Body of pancreas (tissue), 4 donors: Measurements from ENCODE around the gene CIRBP. TPM values are rescaled to one million over a fixed set of nuclear protein-coding genes. Genes with fewer than 3 reads are reported as not detected.

Experiments used
- ATAC-seq: fragments of 150-250 bp; one replicate; pipeline ENCODE4 v1.9.1; 2016
- DNase-seq, 4 donors: peaks; one replicate each; pipeline ENCODE4 v3.0.0-alpha.2; 2019
- H3K27ac ChIP-seq, 4 donors: fragments of 200-600 bp; sonication (generic); 1 replicate in 3 of 4; 2 replicates in 1 of 4; pipeline versions ENCODE4 v1.5.1 to v1.6.1; 2016 to 2019; ENCODE audit warnings: mild to moderate bottlenecking in 1 of 4, mixed read lengths in 1 of 4, moderate library complexity in 1 of 4
- H3K27me3 ChIP-seq, 2 donors: fragments of 200-600 bp; sonication (generic); one replicate each; pipeline ENCODE4 v1.6.0; 2016; ENCODE audit warnings: mild to moderate bottlenecking in 1 of 2
- H3K36me3 ChIP-seq, 2 donors: fragments of 200-600 bp; sonication (generic); replicated peaks in 1 of 2; 2 replicates each; pipeline ENCODE4 v1.5.1; 2016; ENCODE audit warnings: low read depth in 2 of 2; ENCODE audit not compliant: insufficient read depth in 1 of 2
- H3K4me1 ChIP-seq: fragments of 200-600 bp; sonication (generic); one replicate; pipeline ENCODE4 v1.6.0; 2016
- H3K4me3 ChIP-seq, 2 donors: fragments of 200-600 bp; sonication (generic); 1 replicate in 1 of 2; 2 replicates in 1 of 2; pipeline ENCODE4 v1.5.1; 2016 to 2019
- H3K9me3 ChIP-seq, 3 donors: fragments of 200-600 bp; sonication (generic); 1 replicate in 2 of 3; 2 replicates in 1 of 3; pipeline ENCODE4 v1.5.1; 2016
- POLR2A ChIP-seq, 3 donors: fragments of 450-650 bp; IDR thresholded peaks; one replicate each; pipeline ENCODE4 v1.6.1; 2016; ENCODE audit warnings: antibody characterized with exemption in 3 of 3, mild to moderate bottlenecking in 2 of 3
- WGBS, 2 donors: methylation state at CpG; one replicate each; pipeline ENCODE4 v1.1.5; 2017; 5-methylcytosine and 5-hydroxymethylcytosine counted together
- intact Hi-C: fragments of 100-400 bp; cut with DNase I; formaldehyde crosslinking; loops from one replicate; pipeline ENCODE4 v1.15.1; 2023
- total RNA-seq, 2 donors: library from RNA; depleted of rRNA; stranded (reverse); fragments of >200 nt; gene quantifications; one replicate each; pipeline ENCODE4 v1.1.0, GENCODE V29; 2016
- TF ChIP-seq, protein P1 (sequence below), 7 experiments: fragments of 450-650 bp in 4 of 7; fragments of 200-600 bp in 3 of 7; sonication (generic) in 3 of 7; IDR thresholded peaks; one replicate each; pipeline ENCODE4 v1.5.1; 2016 to 2019; ENCODE audit warnings: antibody characterized with exemption in 7 of 7

The CIRBP gene
- total RNA-seq, 2 donors from 2014 or later = 582 to 630 TPM

- intact Hi-C loops = no loop called here
- TF ChIP-seq, protein P1, sequence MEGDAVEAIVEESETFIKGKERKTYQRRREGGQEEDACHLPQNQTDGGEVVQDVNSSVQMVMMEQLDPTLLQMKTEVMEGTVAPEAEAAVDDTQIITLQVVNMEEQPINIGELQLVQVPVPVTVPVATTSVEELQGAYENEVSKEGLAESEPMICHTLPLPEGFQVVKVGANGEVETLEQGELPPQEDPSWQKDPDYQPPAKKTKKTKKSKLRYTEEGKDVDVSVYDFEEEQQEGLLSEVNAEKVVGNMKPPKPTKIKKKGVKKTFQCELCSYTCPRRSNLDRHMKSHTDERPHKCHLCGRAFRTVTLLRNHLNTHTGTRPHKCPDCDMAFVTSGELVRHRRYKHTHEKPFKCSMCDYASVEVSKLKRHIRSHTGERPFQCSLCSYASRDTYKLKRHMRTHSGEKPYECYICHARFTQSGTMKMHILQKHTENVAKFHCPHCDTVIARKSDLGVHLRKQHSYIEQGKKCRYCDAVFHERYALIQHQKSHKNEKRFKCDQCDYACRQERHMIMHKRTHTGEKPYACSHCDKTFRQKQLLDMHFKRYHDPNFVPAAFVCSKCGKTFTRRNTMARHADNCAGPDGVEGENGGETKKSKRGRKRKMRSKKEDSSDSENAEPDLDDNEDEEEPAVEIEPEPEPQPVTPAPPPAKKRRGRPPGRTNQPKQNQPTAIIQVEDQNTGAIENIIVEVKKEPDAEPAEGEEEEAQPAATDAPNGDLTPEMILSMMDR (IDR thresholded peaks at IDR 0.05) = no peak
- TF ChIP-seq POLR2A (IDR thresholded peaks at IDR 0.05) = no peak
- ATAC-seq (no peak), DNase-seq (no peak)
- WGBS, 2 donors = 82% methylated on average over 16 to 17 of the region's 17 CpGs
- Histone ChIP-seq H3K9me3 (no peaks in the 10 kb centered on the region), H3K4me3 (no peak overlapping the region), H3K27me3 (peaks cover 0 to 50% of the 10 kb centered on the region in 2 donors), H3K27ac (no peak overlapping the region), H3K36me3 (no peaks in the 10 kb centered on the region), H3K4me1 (peaks cover 24% of the 10 kb centered on the region)
Measured at GRCh38 chr19:1292419-1293151, 23.5 kb downstream of the CIRBP start.

DNA sequence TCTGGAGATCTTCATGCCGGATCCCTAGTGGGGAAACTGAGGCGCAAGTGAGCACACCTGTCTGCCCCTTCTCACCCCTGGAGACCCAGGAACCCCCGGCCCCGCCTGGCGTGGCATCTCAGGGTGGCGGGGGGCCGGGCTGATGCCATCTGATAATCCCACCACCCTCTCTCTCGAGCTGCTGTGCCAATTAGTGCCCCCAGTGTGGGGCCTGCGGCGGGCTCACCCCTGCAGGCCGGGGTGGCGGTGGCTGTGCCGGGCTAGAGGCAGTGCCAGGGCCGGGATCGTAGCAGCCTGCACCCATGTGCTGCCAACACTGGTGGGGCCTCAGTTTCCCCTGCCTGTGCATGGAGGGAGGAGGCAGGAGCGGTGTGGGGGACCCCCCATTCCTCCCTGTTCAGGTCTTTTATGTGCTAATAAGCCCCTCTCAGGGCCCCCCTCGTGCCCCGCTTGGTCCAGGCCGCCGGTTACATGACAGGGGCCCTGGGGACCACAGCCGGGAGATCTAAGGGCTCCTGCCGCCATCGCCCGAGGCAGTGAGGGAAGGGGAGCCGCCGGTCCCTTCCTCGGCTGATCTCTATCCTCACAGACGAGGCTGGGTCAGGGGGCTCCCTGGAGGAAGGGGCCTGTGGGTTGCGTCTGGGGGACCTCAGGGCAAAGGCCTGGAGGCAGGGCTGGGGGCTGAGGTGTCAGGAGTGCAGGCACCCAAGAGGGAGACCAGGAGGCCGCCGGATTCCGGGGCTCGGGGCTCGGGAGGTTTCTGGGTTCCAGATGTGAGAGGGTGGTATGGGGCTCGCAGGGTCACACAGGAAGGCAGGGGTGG is 24.9 kb downstream of the CIRBP start:
- Histone ChIP-seq H3K4me3 (no peak overlapping the region), H3K36me3 (no peaks in the 10 kb centered on the region), H3K27me3 (peaks cover 0 to 44% of the 10 kb centered on the region in 2 donors), H3K9me3 (no peaks in the 10 kb centered on the region), H3K4me1 (peaks cover 14% of the 10 kb centered on the region), H3K27ac (no peak overlapping the region)
- DNase-seq = no peak
- intact Hi-C loops = no loop called here
- ATAC-seq = no peak
- 54 to 79% methylated on average over 13 to 32 of the region's 35 CpGs for WGBS, 2 donors
- TF ChIP-seq, protein P1 (IDR thresholded peaks at IDR 0.05) = no peak
- no peak for TF ChIP-seq POLR2A (IDR thresholded peaks at IDR 0.05)

- intact Hi-C loops = no loop called here
- WGBS, 2 donors = 62 to 69% methylated on average over 7 to 14 of the region's 14 CpGs
- no peak for ATAC-seq
- DNase-seq = no peak
- TF ChIP-seq, protein P1 (IDR thresholded peaks at IDR 0.05) = no peak
- Histone ChIP-seq H3K9me3 (no peaks in the 10 kb centered on the region), H3K4me1 (peaks cover 12% of the 10 kb centered on the region), H3K27me3 (peaks cover 0 to 44% of the 10 kb centered on the region in 2 donors), H3K4me3 (no peak overlapping the region), H3K27ac (no peak overlapping the region), H3K36me3 (no peaks in the 10 kb centered on the region)
Measured at GRCh38 chr19:1294688-1295087, 25.6 kb downstream of the CIRBP start.

DNA sequence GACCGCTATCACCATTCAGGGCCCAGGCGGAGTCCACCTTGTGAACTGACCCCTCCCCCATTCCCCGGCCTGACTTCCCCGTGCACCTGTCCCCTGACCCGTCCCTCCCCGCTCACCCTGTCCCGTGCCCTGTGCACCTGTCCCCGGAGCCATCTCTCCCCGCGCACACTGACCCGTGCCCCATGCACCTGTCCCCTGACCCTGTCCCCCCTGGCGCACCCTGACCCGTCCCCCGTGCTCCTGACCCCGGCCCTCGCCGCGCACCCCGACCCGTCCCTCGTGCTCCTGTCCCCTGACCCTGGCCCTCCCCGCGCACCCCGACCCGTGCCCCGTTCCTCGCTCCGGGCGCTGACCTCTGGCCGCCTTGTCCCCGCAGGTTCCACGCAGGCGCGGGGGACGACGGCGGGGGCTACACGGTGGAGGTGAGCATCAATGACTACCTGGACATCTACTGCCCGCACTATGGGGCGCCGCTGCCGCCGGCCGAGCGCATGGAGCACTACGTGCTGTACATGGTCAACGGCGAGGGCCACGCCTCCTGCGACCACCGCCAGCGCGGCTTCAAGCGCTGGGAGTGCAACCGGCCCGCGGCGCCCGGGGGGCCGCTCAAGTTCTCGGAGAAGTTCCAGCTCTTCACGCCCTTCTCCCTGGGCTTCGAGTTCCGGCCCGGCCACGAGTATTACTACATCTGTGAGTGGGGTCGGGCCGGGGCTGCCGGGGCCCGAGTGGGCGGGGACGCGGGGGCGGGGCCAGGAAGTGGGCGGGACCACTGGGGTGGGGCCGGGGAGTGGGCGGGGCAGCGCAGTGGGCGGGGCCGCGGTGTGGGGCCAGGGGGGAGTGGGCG is 26.3 kb downstream of the CIRBP start:
- WGBS, 2 donors = 8 to 17% methylated on average over 9 to 77 of the region's 82 CpGs
- H3K36me3 ChIP-seq = no peaks in the 10 kb centered on the region
- peaks cover 0 to 44% of the 10 kb centered on the region in 2 donors for H3K27me3 ChIP-seq
- no peak for TF ChIP-seq POLR2A (IDR thresholded peaks at IDR 0.05)
- TF ChIP-seq, protein P1 (IDR thresholded peaks at IDR 0.05) = no peak
- intact Hi-C loops = no loop called here
- DNase-seq = peak in 1 of 4 donors; percentile 16
- H3K27ac ChIP-seq = no peak overlapping the region
- no peak for ATAC-seq
- no peak overlapping the region for H3K4me3 ChIP-seq
- peaks cover 12% of the 10 kb centered on the region for H3K4me1 ChIP-seq
- H3K9me3 ChIP-seq = no peaks in the 10 kb centered on the region
